Testis (tissue), 3 donors: ENCODE measurements around the gene ADAMTS16. TPM values are rescaled to one million over a fixed set of nuclear protein-coding genes. Genes with fewer than 3 reads are reported as not detected.

Source experiments
- DNase-seq: peaks from one replicate; pipeline ENCODE4 v3.0.0-alpha.2; 2019
- H3K27ac ChIP-seq, 2 donors: fragments of 200-600 bp; sonication (generic); one replicate each; pipeline ENCODE4 v1.5.1; 2019
- H3K27me3 ChIP-seq: fragments of 200-600 bp; sonication (generic); one replicate; pipeline ENCODE4 v1.5.1; 2019
- H3K36me3 ChIP-seq: fragments of 200-600 bp; sonication (generic); one replicate; pipeline ENCODE4 v1.5.1; 2017; ENCODE audit warnings: low read depth; ENCODE audit errors: missing control alignments
- H3K4me1 ChIP-seq: fragments of 200-600 bp; sonication (generic); one replicate; pipeline ENCODE4 v1.5.1; 2019
- H3K4me3 ChIP-seq, 2 donors: fragments of 200-600 bp; sonication (generic); one replicate each; pipeline ENCODE4 v1.5.1; 2017 to 2019
- H3K9me3 ChIP-seq: fragments of 200-600 bp; sonication (generic); one replicate; pipeline ENCODE4 v1.5.1; 2017
- POLR2A ChIP-seq: fragments of 450-650 bp; IDR thresholded peaks from one replicate; pipeline ENCODE4 v1.6.1; 2017; ENCODE audit warnings: antibody characterized with exemption, mild to moderate bottlenecking, moderate library complexity
- WGBS, 2 donors: methylation state at CpG; one replicate each; pipeline ENCODE4 v1.1.5; 2018; 5-methylcytosine and 5-hydroxymethylcytosine counted together
- intact Hi-C: fragments of 100-400 bp; cut with DNase I; formaldehyde crosslinking; loops from one replicate; pipeline ENCODE4 v1.15.1; 2023; ENCODE audit warnings: low total_unique reads
- polyA plus RNA-seq: library from polyadenylated mRNA; stranded (reverse); fragments of 350-450 nt; fragmentation: Illumina TruSeq; extraction: RNeasy Lipid Tissue Mini Kit (QIAGEN cat#74804); gene quantifications from one replicate; pipeline ENCODE4 v1.2.3, GENCODE V29; 2014; ENCODE audit warnings: low read depth, low replicate concordance; ENCODE audit not compliant: insufficient read depth
- total RNA-seq, 2 donors: library from RNA; depleted of rRNA; stranded (reverse); fragments of >200 nt; gene quantifications; one replicate each; pipeline ENCODE4 v1.2.3, GENCODE V29; 2016
- TF ChIP-seq, protein P1 (sequence below), 3 experiments: fragments of 450-650 bp in 2 of 3; fragments of 200-600 bp in 1 of 3; sonication (generic) in 1 of 3; IDR thresholded peaks; one replicate each; pipeline ENCODE4 v1.5.1; 2016 to 2019; ENCODE audit warnings: antibody characterized with exemption in 3 of 3, mild to moderate bottlenecking in 2 of 3, moderate library complexity in 1 of 3

The ADAMTS16 gene
- total and polyA plus RNA-seq, 3 donors from 2014 or later: 0.16 to 4.7 (median 0.37) TPM

DNA sequence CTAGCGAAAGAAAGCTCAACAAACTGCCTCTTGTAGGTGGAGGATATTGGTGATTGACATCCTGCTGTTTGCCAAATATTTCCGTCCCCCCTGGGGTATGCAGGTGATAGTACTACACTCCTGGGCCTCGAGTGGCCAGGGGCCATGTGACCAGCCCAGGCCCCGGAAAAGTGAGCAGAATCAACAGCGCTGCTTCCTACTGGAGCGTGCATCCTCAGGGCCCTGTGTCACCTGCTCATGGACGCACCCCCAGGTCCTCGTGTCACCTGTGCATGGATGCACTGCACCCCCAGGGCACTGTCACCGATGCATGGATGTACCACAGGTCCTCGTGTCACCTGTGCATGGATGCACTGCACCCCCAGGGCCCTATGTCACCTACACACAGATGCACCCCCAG is 43.8 kb downstream of the ADAMTS16 start:
- Histone ChIP-seq H3K4me3 (no peak overlapping the region), H3K27ac (no peak overlapping the region), H3K27me3 (no peaks in the 10 kb centered on the region), H3K36me3 (no peaks in the 10 kb centered on the region), H3K4me1 (no peaks in the 10 kb centered on the region), H3K9me3 (no peaks in the 10 kb centered on the region)
- TF ChIP-seq, protein P1, sequence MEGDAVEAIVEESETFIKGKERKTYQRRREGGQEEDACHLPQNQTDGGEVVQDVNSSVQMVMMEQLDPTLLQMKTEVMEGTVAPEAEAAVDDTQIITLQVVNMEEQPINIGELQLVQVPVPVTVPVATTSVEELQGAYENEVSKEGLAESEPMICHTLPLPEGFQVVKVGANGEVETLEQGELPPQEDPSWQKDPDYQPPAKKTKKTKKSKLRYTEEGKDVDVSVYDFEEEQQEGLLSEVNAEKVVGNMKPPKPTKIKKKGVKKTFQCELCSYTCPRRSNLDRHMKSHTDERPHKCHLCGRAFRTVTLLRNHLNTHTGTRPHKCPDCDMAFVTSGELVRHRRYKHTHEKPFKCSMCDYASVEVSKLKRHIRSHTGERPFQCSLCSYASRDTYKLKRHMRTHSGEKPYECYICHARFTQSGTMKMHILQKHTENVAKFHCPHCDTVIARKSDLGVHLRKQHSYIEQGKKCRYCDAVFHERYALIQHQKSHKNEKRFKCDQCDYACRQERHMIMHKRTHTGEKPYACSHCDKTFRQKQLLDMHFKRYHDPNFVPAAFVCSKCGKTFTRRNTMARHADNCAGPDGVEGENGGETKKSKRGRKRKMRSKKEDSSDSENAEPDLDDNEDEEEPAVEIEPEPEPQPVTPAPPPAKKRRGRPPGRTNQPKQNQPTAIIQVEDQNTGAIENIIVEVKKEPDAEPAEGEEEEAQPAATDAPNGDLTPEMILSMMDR (IDR thresholded peaks at IDR 0.05): no peak
- no peak for TF ChIP-seq POLR2A
- intact Hi-C loops: no loop called here
- WGBS, 2 donors: 74 to 82% methylated on average over 9 to 10 of the region's 10 CpGs
- DNase-seq: no peak

DNA sequence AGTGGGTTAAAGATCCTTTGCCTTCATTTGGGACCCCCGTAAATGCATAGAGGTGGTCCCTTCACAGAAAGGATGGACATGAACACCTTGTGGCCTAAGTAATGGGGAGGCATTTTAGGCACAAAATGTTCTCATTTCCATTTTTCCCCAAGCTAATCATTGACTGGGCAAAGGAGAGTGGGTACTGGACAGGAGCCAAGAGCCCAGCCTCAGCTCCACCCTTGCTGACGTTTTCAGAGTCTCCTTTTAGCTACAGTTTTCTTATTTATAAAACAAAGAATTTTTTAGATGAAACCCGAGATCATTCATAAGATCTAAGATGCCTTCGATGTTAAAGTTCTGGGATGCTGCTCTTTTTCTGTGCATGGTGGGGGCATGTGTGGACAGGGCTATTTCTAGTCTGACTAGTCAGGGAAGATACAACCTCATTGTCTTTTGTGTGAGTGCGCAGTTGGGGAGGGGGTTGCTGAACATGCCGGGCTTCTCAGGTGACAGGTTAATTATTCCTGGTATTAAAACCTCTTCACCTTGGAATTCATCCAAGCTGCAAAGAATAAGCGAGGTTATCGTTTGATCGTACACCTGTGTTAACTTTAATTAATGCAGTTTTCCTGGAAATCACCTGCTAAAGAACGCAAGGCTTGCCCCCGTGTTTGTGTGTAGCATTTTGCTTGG is 48.4 kb downstream of the ADAMTS16 start:
- Histone ChIP-seq H3K4me3 (no peak overlapping the region), H3K27ac (no peak overlapping the region), H3K9me3 (no peaks in the 10 kb centered on the region), H3K4me1 (no peaks in the 10 kb centered on the region), H3K27me3 (no peaks in the 10 kb centered on the region), H3K36me3 (no peaks in the 10 kb centered on the region)
- TF ChIP-seq, protein P1 (IDR thresholded peaks at IDR 0.05): no peak
- TF ChIP-seq POLR2A: no peak
- 74 to 82% methylated on average over 11 of the region's 11 CpGs for WGBS, 2 donors
- DNase-seq: no peak
- intact Hi-C loops: no loop called here

DNA sequence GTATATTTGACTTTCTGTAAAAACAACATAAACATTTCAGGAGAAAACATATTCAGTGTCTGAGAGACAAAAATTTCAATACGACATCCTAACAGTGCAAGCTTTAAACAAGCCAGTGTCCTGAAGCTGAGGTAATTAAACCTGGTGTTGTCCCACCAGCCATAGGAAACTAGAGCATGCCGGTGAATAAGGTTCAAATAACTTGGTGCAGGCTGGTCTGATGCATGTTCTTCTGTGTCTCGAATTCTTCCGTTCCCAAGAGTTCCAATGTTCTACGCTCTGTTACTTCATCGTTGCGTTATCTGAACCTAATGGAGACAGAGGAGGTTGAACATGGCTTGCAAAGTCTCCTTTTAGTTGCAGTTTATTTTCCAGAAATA is 48.9 kb downstream of the ADAMTS16 start:
- TF ChIP-seq, protein P1 (IDR thresholded peaks at IDR 0.05): no peak
- no peak for TF ChIP-seq POLR2A
- Histone ChIP-seq H3K27me3 (no peaks in the 10 kb centered on the region), H3K4me3 (no peak overlapping the region), H3K9me3 (no peaks in the 10 kb centered on the region), H3K36me3 (no peaks in the 10 kb centered on the region), H3K27ac (no peak overlapping the region), H3K4me1 (no peaks in the 10 kb centered on the region)
- WGBS, 2 donors: 92 to 95% methylated on average over 7 of the region's 7 CpGs
- intact Hi-C loops: no loop called here
- DNase-seq: no peak

DNA sequence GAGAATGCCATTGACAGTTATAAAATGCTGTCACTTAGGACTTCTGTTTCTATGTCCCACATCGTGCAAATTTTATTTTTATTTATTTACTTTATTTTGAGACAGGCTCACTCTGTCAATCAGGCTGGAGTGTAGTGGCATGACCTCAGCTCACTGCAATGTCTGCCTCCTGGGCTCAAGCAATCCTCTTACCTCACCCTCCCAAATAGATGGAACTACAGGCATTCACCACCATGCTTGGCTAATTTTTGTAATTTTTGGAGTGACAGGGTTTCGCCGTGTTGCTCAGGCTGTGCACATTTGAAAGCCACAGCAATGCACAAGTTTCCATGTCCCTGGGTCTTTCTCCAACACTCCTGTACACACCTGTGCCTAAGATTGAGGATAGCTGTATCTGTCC is 51.8 kb downstream of the ADAMTS16 start:
- no peak overlapping the region for H3K27ac ChIP-seq
- H3K27me3 ChIP-seq: no peaks in the 10 kb centered on the region
- no peaks in the 10 kb centered on the region for H3K4me1 ChIP-seq
- H3K4me3 ChIP-seq: no peak overlapping the region
- 93 to 98% methylated on average over 3 of the region's 3 CpGs for WGBS, 2 donors
- TF ChIP-seq POLR2A: no peak
- TF ChIP-seq, protein P1 (IDR thresholded peaks at IDR 0.05): no peak
- no peak for DNase-seq
- H3K36me3 ChIP-seq: no peaks in the 10 kb centered on the region
- H3K9me3 ChIP-seq: no peaks in the 10 kb centered on the region
- intact Hi-C loops: no loop called here

DNA sequence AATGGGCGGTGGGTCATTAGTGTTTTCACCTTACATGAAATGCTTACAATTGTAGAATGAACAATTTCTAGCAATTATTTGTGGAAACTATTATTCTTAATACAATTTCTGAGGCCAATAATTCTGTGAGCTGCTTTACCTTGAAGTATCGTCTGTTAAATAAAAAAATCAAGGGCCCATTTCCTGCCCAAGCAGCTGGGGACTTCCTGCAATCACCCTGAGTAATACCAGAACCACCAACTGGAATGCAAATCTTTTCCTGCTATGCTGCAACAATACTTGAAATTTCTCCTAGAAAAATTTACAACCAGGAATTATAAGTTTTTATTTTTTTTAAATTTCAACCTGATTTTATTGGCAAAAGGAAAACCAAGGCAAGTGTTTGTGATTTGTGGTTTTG is 52.6 kb downstream of the ADAMTS16 start:
- H3K27me3 ChIP-seq: no peaks in the 10 kb centered on the region
- DNase-seq: no peak
- no peaks in the 10 kb centered on the region for H3K4me1 ChIP-seq
- TF ChIP-seq POLR2A: no peak
- TF ChIP-seq, protein P1 (IDR thresholded peaks at IDR 0.05): no peak
- H3K9me3 ChIP-seq: no peaks in the 10 kb centered on the region
- 77 to 79% methylated on average over 2 of the region's 2 CpGs for WGBS, 2 donors
- no peak overlapping the region for H3K4me3 ChIP-seq
- intact Hi-C loops: no loop called here
- no peaks in the 10 kb centered on the region for H3K36me3 ChIP-seq
- H3K27ac ChIP-seq: no peak overlapping the region
